Thymus (tissue), 11 donors: Measurements from ENCODE around the gene SEMA3B. TPM values are rescaled to one million over a fixed set of nuclear protein-coding genes. Genes with fewer than 3 reads are reported as not detected.
A peak's percentile ranks its signal among the peaks of the same experiment; 100 is the strongest.

Experiments
- DNase-seq, 9 donors: peaks; one replicate each; pipeline ENCODE4 v3.0.0-alpha.2; 2013; ENCODE audit warnings: low spot score in 9 of 9, low read depth in 6 of 9, missing footprints in 1 of 9
- H3K27ac ChIP-seq, 2 donors: one replicate each; pipeline ENCODE4 v1.5.1; 2013; ENCODE audit warnings: control low read depth in 1 of 2, low read depth in 1 of 2, low read length in 1 of 2, mild to moderate bottlenecking in 1 of 2, moderate library complexity in 1 of 2
- H3K27me3 ChIP-seq, 2 donors: one replicate each; pipeline ENCODE4 v1.5.1; 2013; ENCODE audit warnings: low read length in 1 of 2; ENCODE audit not compliant: control insufficient read depth in 2 of 2, insufficient read depth in 1 of 2
- H3K36me3 ChIP-seq, 2 donors: one replicate each; pipeline ENCODE4 v1.5.1; 2013; ENCODE audit warnings: low read length in 1 of 2, mild to moderate bottlenecking in 1 of 2, moderate library complexity in 1 of 2; ENCODE audit not compliant: control insufficient read depth in 2 of 2, insufficient read depth in 2 of 2
- H3K4me1 ChIP-seq, 2 donors: one replicate each; pipeline ENCODE4 v1.5.1; 2013; ENCODE audit warnings: low read length in 2 of 2; ENCODE audit not compliant: control insufficient read depth in 2 of 2, insufficient read depth in 2 of 2
- H3K4me3 ChIP-seq, 2 donors: one replicate each; pipeline ENCODE4 v1.5.1; 2013; ENCODE audit warnings: low read length in 2 of 2, control low read depth in 1 of 2, mild to moderate bottlenecking in 1 of 2
- H3K9me3 ChIP-seq, 2 donors: one replicate each; pipeline ENCODE4 v1.5.1; 2013; ENCODE audit warnings: low read length in 1 of 2, mild to moderate bottlenecking in 1 of 2; ENCODE audit not compliant: control insufficient read depth in 2 of 2, insufficient read depth in 1 of 2
- WGBS: extraction: QIAGEN DNeasy Blood & Tissue Kit; methylation state at CpG from one replicate; pipeline ENCODE4 v1.1.7; 2013; 5-methylcytosine and 5-hydroxymethylcytosine counted together
- polyA plus RNA-seq: library from polyadenylated mRNA; stranded (reverse); fragments of 200-250 nt; gene quantifications from one replicate; pipeline ENCODE4 v1.2.3, GENCODE V29; 2013
- total RNA-seq: library from RNA; stranded (reverse); fragments of 120-200 nt; gene quantifications from one replicate; pipeline ENCODE4 v1.2.4, GENCODE V29; 2013
- donor health status: healthy.

The SEMA3B gene
- total and polyA plus RNA-seq, 2 donors = 0.66 to 4.8 TPM

DNA sequence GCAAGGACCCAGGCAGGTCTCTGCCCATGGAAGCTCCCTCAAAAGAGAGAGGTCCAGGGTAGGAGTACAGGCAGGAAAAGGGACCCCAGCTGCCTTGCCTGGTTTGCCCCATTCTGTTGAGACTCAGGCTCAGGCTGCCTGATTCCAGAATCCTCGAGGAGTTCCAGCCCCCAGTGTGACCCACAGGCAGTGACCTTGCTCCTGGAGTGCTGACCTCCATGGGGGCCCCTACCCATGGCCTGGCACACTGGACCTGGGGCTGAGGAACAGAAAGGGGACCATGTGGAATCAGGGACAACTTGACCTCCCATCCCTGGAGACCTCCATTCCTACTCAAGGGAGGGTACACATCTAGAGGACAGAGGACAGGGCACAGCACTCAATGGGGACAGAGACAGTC is 3.4 kb upstream of the SEMA3B start:
- Histone ChIP-seq H3K9me3 (no peaks in the 10 kb centered on the region), H3K36me3 (no peaks in the 10 kb centered on the region), H3K27ac (no peak overlapping the region), H3K27me3 (peaks cover 9 to 57% of the 10 kb centered on the region in 2 donors), H3K4me1 (peaks cover 0 to 11% of the 10 kb centered on the region in 2 donors), H3K4me3 (no peak overlapping the region)
- WGBS = 82% methylated on average over 1 of the region's 1 CpG
- DNase-seq = no peak

DNA sequence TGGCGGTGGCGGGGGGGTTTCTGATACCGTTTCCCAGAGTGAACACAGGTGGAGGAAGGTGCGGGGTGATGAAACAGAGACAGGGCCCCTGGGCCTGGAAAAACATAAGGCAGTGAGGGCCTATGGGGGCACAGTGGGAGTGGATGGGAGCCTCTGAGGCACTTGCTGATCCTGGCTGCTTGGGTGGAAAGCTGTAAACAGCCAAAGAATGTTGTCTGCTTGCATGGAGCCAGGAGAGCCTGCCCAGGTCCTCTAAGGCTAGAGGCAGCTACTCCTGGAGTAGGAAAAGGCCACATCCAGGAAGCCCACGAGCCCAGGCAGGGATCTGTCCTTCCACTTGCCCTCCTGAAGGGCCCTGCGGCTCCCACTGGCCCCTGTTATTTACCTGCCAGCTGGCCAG is 2.9 kb upstream of the SEMA3B start:
- Histone ChIP-seq H3K9me3 (no peaks in the 10 kb centered on the region), H3K4me1 (peaks cover 0 to 7% of the 10 kb centered on the region in 2 donors), H3K36me3 (no peaks in the 10 kb centered on the region), H3K27me3 (peaks cover 9 to 56% of the 10 kb centered on the region in 2 donors), H3K27ac (no peak overlapping the region), H3K4me3 (no peak overlapping the region)
- 92% methylated on average over 6 of the region's 6 CpGs for WGBS
- DNase-seq = no peak

GRCh38 chr3:50266836-50267235 is 2.1 kb upstream of the SEMA3B start:
- Histone ChIP-seq H3K27ac (peak overlapping the region in 1 of 2 donors; percentile 2), H3K27me3 (peaks cover 9 to 59% of the 10 kb centered on the region in 2 donors), H3K4me1 (peaks cover 0 to 6% of the 10 kb centered on the region in 2 donors), H3K4me3 (no peak overlapping the region), H3K9me3 (no peaks in the 10 kb centered on the region), H3K36me3 (no peaks in the 10 kb centered on the region)
- 86% methylated on average over 7 of the region's 7 CpGs for WGBS
- DNase-seq = no peak

DNA sequence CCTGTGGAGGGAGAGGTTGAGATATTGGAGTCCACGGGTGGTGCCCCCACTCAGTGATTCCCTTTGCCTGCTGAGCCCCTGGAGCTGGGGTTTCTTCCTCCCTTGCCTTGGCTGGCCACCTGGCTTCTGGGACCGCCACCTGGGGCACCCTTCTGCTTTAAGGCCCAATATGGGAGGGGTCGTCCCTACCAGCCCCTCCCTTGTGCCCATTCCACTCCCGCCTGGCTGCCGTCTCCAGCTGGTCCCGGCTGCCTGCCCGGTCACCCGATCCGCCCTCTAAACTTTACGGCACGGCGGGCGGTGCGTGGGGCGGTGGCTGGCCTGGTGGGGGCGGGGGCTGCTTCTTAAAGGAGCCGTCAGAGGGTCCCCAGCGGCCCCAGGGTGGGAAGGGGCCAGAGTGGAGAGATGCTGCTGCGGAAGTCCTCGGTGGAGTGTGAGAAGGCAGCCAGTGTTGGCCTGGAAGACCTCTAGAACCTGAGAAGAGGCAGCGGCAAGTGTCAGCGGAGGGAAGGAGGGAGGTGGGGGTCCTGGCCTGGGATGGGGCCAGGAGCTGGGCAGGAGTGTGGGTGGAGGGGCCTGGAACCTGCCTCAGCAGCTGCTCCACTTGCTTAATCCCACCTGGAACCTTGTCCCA is 1.6 kb upstream of the SEMA3B start:
- no peak overlapping the region for H3K4me3 ChIP-seq
- peaks cover 9 to 62% of the 10 kb centered on the region in 2 donors for H3K27me3 ChIP-seq
- no peak overlapping the region for H3K27ac ChIP-seq
- H3K9me3 ChIP-seq = no peaks in the 10 kb centered on the region
- 24% methylated on average over 22 of the region's 22 CpGs for WGBS
- no peaks in the 10 kb centered on the region for H3K36me3 ChIP-seq
- DNase-seq = no peak
- peaks cover 0 to 6% of the 10 kb centered on the region in 2 donors for H3K4me1 ChIP-seq

GRCh38 chr3:50268276-50268675 is 671 bp upstream of the SEMA3B start:
- no peaks in the 10 kb centered on the region for H3K36me3 ChIP-seq
- peaks cover 0 to 12% of the 10 kb centered on the region in 2 donors for H3K4me1 ChIP-seq
- H3K27me3 ChIP-seq = peaks cover 12 to 70% of the 10 kb centered on the region in 2 donors
- DNase-seq = no peak
- H3K9me3 ChIP-seq = peaks cover 0 to 4% of the 10 kb centered on the region in 2 donors
- no peak overlapping the region for H3K27ac ChIP-seq
- H3K4me3 ChIP-seq = no peak overlapping the region
- 84% methylated on average over 3 of the region's 3 CpGs for WGBS

- no peak for DNase-seq
- 93% methylated on average over 4 of the region's 4 CpGs for WGBS
- Histone ChIP-seq H3K4me1 (peaks cover 0 to 14% of the 10 kb centered on the region in 2 donors), H3K27ac (no peak overlapping the region), H3K4me3 (no peak overlapping the region), H3K27me3 (peaks cover 24 to 82% of the 10 kb centered on the region in 2 donors), H3K9me3 (peaks cover 0 to 10% of the 10 kb centered on the region in 2 donors), H3K36me3 (no peaks in the 10 kb centered on the region)
Observed at GRCh38 chr3:50269460-50269859, 513 bp downstream of the SEMA3B start.

GRCh38 chr3:50269977-50270413 is 1.0 kb downstream of the SEMA3B start:
- no peak overlapping the region for H3K27ac ChIP-seq
- H3K4me1 ChIP-seq = peaks cover 0 to 12% of the 10 kb centered on the region in 2 donors
- no peaks in the 10 kb centered on the region for H3K36me3 ChIP-seq
- peaks cover 29 to 85% of the 10 kb centered on the region in 2 donors for H3K27me3 ChIP-seq
- no peak overlapping the region for H3K4me3 ChIP-seq
- 94% methylated on average over 8 of the region's 8 CpGs for WGBS
- H3K9me3 ChIP-seq = peaks cover 0 to 10% of the 10 kb centered on the region in 2 donors
- no peak for DNase-seq

- DNase-seq = no peak
- peaks cover 35 to 85% of the 10 kb centered on the region in 2 donors for H3K27me3 ChIP-seq
- peaks cover 0 to 10% of the 10 kb centered on the region in 2 donors for H3K9me3 ChIP-seq
- H3K27ac ChIP-seq = no peak overlapping the region
- peaks cover 0 to 17% of the 10 kb centered on the region in 2 donors for H3K4me1 ChIP-seq
- no peak overlapping the region for H3K4me3 ChIP-seq
- H3K36me3 ChIP-seq = no peaks in the 10 kb centered on the region
- WGBS = 92% methylated on average over 19 of the region's 19 CpGs
Observed at GRCh38 chr3:50270422-50271224, 1.7 kb downstream of the SEMA3B start.

- Histone ChIP-seq H3K9me3 (peaks cover 0 to 16% of the 10 kb centered on the region in 2 donors), H3K27me3 (peaks cover 43 to 85% of the 10 kb centered on the region in 2 donors), H3K36me3 (no peaks in the 10 kb centered on the region), H3K4me1 (peaks cover 0 to 20% of the 10 kb centered on the region in 2 donors), H3K27ac (no peak overlapping the region), H3K4me3 (no peak overlapping the region)
- no peak for DNase-seq
- 95% methylated on average over 10 of the region's 10 CpGs for WGBS
Observed at GRCh38 chr3:50271314-50271936, 2.5 kb downstream of the SEMA3B start.
